ENCODE data around the gene PNMA8A.

DNA sequence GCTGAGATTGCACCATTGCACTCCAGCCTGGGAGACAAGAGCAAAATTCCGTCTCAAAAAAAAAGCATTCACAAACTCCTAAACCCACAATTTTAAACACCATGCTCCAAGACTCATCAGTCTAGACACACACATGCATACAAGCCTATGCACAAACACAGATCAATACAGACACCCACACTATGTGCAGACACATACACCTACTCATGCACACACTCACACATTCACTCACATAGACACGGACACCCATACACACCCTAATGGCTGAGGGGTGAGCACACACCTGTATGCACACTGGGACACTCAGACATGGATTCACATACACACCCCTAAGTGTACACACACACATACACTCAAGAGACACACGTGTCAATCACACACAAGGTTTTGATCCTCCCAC is 15.0 kb upstream of the PNMA8A start:
- TF ChIP-seq ESRRA (IDR thresholded peaks at IDR 0.05; ENCODE audit: borderline replicate concordance, low read length) (no peak), TP53 (CRISPR knock-in tag; IDR thresholded peaks at IDR 0.05) (no peak), POLR2A (IDR thresholded peaks at IDR 0.05; ENCODE audit: low read length) (no peak), EHMT2 (IDR thresholded peaks at IDR 0.05; ENCODE audit: low read depth) (no peak), RAD21 (conservative IDR thresholded peaks at IDR 0.05 in 1 of 2, IDR thresholded peaks at IDR 0.05 in 1 of 2) (no peak)
- TF ChIP-seq, protein P1, sequence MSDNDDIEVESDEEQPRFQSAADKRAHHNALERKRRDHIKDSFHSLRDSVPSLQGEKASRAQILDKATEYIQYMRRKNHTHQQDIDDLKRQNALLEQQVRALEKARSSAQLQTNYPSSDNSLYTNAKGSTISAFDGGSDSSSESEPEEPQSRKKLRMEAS (IDR thresholded peaks at IDR 0.05): no peak

All from A549 (cell line).